Type B pancreatic cell (in vitro differentiated cells): ENCODE results near the gene CSNK1E. TPM values are rescaled to one million over a fixed set of nuclear protein-coding genes. Genes with fewer than 3 reads are reported as not detected.
A peak's percentile ranks its signal among the peaks of the same experiment; 100 is the strongest.
"Not testable (repeated sequence)": the region's sequence is repeated elsewhere in the genome, so short reads cannot be mapped to it uniquely, and the experiment has no call there.

Experiments used
- DNase-seq: peaks from one replicate; pipeline ENCODE4 v3.0.0; 2021; ENCODE audit warnings: mixed read lengths; ENCODE audit not compliant: unreplicated experiment; ENCODE audit errors: extremely low spot score
- H3K27ac Mint-ChIP-seq: 2 replicates; pipeline ENCODE4 v1.8.0; 2021; ENCODE audit warnings: mild to moderate bottlenecking, mixed read lengths
- H3K27me3 Mint-ChIP-seq: 2 replicates; pipeline ENCODE4 v1.8.0; 2021; ENCODE audit warnings: mixed read lengths
- H3K36me3 Mint-ChIP-seq: 2 replicates; pipeline ENCODE4 v1.8.0; 2021; ENCODE audit warnings: mixed read lengths
- H3K4me1 Mint-ChIP-seq: one replicate; pipeline ENCODE4 v1.8.0; 2021; ENCODE audit warnings: mixed read lengths; ENCODE audit not compliant: unreplicated experiment
- H3K4me3 Mint-ChIP-seq: 2 replicates; pipeline ENCODE4 v1.8.0; 2021; ENCODE audit warnings: mild to moderate bottlenecking, mixed read lengths
- H3K9me3 Mint-ChIP-seq: 2 replicates; pipeline ENCODE4 v1.8.0; 2021; ENCODE audit warnings: mixed read lengths
- CTCF ChIP-seq: fragments of 200-600 bp; sonication (generic); conservative IDR thresholded peaks from 2 replicates; pipeline ENCODE4 v1.5.0; 2021; ENCODE audit warnings: antibody characterized with exemption, mild to moderate bottlenecking
- long read RNA-seq: library from polyadenylated mRNA; unstranded; transcript quantifications from one replicate; pipeline ENCODE4 v2.0.0, GENCODE V29; 2020
- total RNA-seq: library from RNA; stranded (reverse); gene quantifications from 2 replicates; pipeline ENCODE4 v1.2.1, GENCODE V29; 2021; ENCODE audit warnings: low replicate concordance

CSNK1E gene
- 199 and 219 TPM in 2 replicates for total RNA-seq
- long read RNA-seq, partial matches to known transcripts, result 0 of 12 reads
- long read RNA-seq, other reads (novel, unspliced or antisense), result 12 of 12 reads

- no peaks in the 10 kb centered on the region for H3K9me3 Mint-ChIP-seq
- H3K36me3 Mint-ChIP-seq, result peaks cover 3% of the 10 kb centered on the region
- H3K27ac Mint-ChIP-seq, result peak within 1 kb of the TSS; percentile 100
- H3K4me3 Mint-ChIP-seq, result peak within 1 kb of the TSS; percentile 96
- H3K4me1 Mint-ChIP-seq, result peaks cover 42% of the 10 kb centered on the region
- no peak for TF ChIP-seq CTCF
- DNase-seq, result peak; percentile 84
- no peaks in the 10 kb centered on the region for H3K27me3 Mint-ChIP-seq
Observed at GRCh38 chr22:38317122-38317994, at the start of gene CSNK1E. CSNK1E (minus strand) TSS chr22:38317433; CDS start chr22:38314157, 3,276 bp downstream.

GRCh38 chr22:38365829-38366228 is 48.6 kb upstream of the CSNK1E start:
- not testable (repeated sequence) for H3K27me3 Mint-ChIP-seq, H3K9me3 Mint-ChIP-seq, H3K4me1 Mint-ChIP-seq, H3K4me3 Mint-ChIP-seq, H3K27ac Mint-ChIP-seq, DNase-seq
- peaks cover 14% of the 10 kb centered on the region for H3K36me3 Mint-ChIP-seq

- not testable (repeated sequence) for DNase-seq, H3K27ac Mint-ChIP-seq, H3K27me3 Mint-ChIP-seq, H3K4me3 Mint-ChIP-seq, H3K4me1 Mint-ChIP-seq, H3K9me3 Mint-ChIP-seq
- peaks cover 14% of the 10 kb centered on the region for H3K36me3 Mint-ChIP-seq
Observed at GRCh38 chr22:38365174-38365573, 47.9 kb upstream of the CSNK1E start.

GRCh38 chr22:38360560-38360959 is 43.3 kb upstream of the CSNK1E start:
- not testable (repeated sequence) for H3K9me3 Mint-ChIP-seq, H3K4me1 Mint-ChIP-seq
- H3K36me3 Mint-ChIP-seq, result peaks cover 15% of the 10 kb centered on the region

GRCh38 chr22:38359817-38360216 is 42.6 kb upstream of the CSNK1E start:
- H3K27ac Mint-ChIP-seq, H3K4me1 Mint-ChIP-seq, H3K4me3 Mint-ChIP-seq, H3K27me3 Mint-ChIP-seq, DNase-seq, H3K9me3 Mint-ChIP-seq: not testable (repeated sequence)
- H3K36me3 Mint-ChIP-seq, result peaks cover 15% of the 10 kb centered on the region

More at GRCh38 chr22:38360560-38360959, 43.3 kb upstream of the CSNK1E start:
- not testable (repeated sequence) for H3K27me3 Mint-ChIP-seq, DNase-seq, H3K4me3 Mint-ChIP-seq, H3K27ac Mint-ChIP-seq

GRCh38 chr22:38357971-38358370 is 40.7 kb upstream of the CSNK1E start:
- H3K4me1 Mint-ChIP-seq, H3K27me3 Mint-ChIP-seq, H3K27ac Mint-ChIP-seq, DNase-seq, H3K9me3 Mint-ChIP-seq, H3K4me3 Mint-ChIP-seq, H3K36me3 Mint-ChIP-seq: not testable (repeated sequence)

GRCh38 chr22:38355275-38355674 is 38.0 kb upstream of the CSNK1E start:
- no peaks in the 10 kb centered on the region for H3K4me1 Mint-ChIP-seq
- peaks cover 12% of the 10 kb centered on the region for H3K36me3 Mint-ChIP-seq
- no peak overlapping the region for H3K4me3 Mint-ChIP-seq
- H3K27me3 Mint-ChIP-seq, result no peaks in the 10 kb centered on the region
- no peak overlapping the region for H3K27ac Mint-ChIP-seq
- no peak for TF ChIP-seq CTCF
- peak; percentile 62 for DNase-seq
- H3K9me3 Mint-ChIP-seq, result no peaks in the 10 kb centered on the region

- TF ChIP-seq CTCF, result no peak
- no peak overlapping the region for H3K27ac Mint-ChIP-seq
- H3K4me1 Mint-ChIP-seq, result no peaks in the 10 kb centered on the region
- no peak overlapping the region for H3K4me3 Mint-ChIP-seq
- no peaks in the 10 kb centered on the region for H3K9me3 Mint-ChIP-seq
- peaks cover 4% of the 10 kb centered on the region for H3K36me3 Mint-ChIP-seq
- no peaks in the 10 kb centered on the region for H3K27me3 Mint-ChIP-seq
- peak; percentile 45 for DNase-seq
Observed at GRCh38 chr22:38353701-38354100, 36.5 kb upstream of the CSNK1E start.
